ENCODE results near the gene A4GALT.
A peak's percentile ranks its signal among the peaks of the same experiment; 100 is the strongest.

The A4GALT gene

DNA sequence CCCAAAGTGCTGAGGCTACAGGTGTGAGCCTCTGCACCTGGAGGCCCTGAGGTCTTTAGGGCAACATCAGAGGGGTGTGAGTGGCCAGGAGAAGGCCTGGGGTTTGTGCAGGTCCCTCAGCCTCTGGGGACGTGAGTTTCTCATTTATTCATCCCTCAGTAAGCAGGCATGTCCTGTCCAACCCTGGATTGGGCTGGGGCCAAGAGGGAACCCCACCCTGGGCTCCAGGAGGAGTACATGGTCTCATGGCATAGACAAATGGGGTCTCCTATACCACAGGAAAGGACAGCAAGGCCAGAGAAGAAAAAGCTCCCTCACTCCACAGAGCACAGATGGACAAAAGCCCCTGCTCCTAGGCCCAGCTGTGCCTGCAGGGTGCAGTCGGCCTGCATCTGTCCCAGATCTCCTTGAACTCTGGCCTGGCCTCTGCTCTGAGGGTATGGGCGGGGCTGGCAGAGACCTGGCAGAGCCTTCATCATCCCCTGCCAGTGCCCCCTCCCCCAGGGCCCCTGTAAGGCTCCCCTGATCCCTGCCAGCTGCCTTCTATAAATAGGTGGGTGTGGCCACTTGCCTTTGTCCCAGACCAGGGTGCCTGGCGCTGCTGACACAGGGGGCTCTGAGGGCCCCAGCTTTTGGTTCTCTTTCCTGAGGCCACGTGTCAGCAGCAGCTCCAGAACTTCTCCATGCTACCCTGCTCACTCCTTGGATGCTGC is 34.6 kb downstream of the A4GALT start:
- TF ChIP-seq OSR1 (CRISPR knock-in tag; IDR thresholded peaks at IDR 0.05) (no peak), ZNF8 (CRISPR knock-in tag; IDR thresholded peaks at IDR 0.05) (no peak), CSDC2 (CRISPR knock-in tag; IDR thresholded peaks at IDR 0.05) (no peak), ZFP3 (CRISPR knock-in tag; IDR thresholded peaks at IDR 0.05) (no peak), PPARA (CRISPR knock-in tag; IDR thresholded peaks at IDR 0.05; ENCODE audit: borderline replicate concordance) (no peak), SNAI2 (CRISPR knock-in tag; IDR thresholded peaks at IDR 0.05) (no peak), ESRRG (CRISPR knock-in tag; IDR thresholded peaks at IDR 0.05) (no peak)
- ATAC-seq: no peak

DNA sequence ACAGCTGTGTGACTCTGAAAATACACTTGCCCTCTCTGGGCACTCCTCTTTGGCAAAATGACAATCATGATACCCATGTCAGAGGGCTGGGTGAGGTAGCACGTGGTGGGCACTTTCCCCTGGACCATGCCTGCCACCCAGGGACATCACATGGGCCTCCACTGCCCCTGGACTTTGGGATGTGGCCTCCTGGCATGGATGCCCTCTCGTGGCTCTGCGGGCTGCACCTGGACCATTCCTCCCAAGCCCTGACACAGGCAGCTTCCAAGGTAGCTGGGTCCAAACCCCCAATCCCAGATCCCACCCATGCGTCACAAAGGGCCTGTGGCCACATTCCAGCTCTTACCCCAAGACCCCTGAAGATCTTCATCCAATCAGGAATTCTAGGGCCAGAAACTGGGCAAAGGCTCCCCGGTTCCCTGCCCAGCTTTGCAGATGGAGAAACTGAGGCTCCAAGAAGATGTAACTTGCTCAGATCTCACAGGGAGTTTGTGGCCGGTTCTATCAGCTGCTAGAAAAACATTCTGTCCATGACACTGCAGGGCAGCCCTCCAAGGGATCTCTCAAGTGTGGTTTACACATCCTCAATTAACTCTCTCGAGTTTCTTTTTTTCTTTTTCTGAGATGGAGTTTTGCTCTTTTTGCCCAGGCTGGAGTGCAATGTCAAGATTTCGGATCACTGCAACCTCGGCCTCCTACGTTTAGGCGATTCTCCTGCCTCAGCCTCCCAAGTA is 36.0 kb downstream of the A4GALT start:
- no peak for TF ChIP-seq ISL1 (CRISPR knock-in tag; IDR thresholded peaks at IDR 0.05)
- no peak for TF ChIP-seq GLIS3 (CRISPR knock-in tag; IDR thresholded peaks at IDR 0.05)
- no peak for TF ChIP-seq TOX (CRISPR knock-in tag; IDR thresholded peaks at IDR 0.05; ENCODE audit: borderline replicate concordance)
- no peak for TF ChIP-seq BACH2 (CRISPR knock-in tag; IDR thresholded peaks at IDR 0.05; ENCODE audit: borderline replicate concordance)
- TF ChIP-seq, protein P1, sequence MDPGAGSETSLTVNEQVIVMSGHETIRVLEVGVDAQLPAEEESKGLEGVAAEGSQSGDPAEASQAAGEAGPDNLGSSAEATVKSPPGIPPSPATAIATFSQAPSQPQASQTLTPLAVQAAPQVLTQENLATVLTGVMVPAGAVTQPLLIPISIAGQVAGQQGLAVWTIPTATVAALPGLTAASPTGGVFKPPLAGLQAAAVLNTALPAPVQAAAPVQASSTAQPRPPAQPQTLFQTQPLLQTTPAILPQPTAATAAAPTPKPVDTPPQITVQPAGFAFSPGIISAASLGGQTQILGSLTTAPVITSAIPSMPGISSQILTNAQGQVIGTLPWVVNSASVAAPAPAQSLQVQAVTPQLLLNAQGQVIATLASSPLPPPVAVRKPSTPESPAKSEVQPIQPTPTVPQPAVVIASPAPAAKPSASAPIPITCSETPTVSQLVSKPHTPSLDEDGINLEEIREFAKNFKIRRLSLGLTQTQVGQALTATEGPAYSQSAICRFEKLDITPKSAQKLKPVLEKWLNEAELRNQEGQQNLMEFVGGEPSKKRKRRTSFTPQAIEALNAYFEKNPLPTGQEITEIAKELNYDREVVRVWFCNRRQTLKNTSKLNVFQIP (CRISPR knock-in tag; IDR thresholded peaks at IDR 0.05; ENCODE audit: borderline replicate concordance, low read depth): no peak
- TF ChIP-seq ZFP3 (CRISPR knock-in tag; IDR thresholded peaks at IDR 0.05): no peak
- TF ChIP-seq, protein P2, sequence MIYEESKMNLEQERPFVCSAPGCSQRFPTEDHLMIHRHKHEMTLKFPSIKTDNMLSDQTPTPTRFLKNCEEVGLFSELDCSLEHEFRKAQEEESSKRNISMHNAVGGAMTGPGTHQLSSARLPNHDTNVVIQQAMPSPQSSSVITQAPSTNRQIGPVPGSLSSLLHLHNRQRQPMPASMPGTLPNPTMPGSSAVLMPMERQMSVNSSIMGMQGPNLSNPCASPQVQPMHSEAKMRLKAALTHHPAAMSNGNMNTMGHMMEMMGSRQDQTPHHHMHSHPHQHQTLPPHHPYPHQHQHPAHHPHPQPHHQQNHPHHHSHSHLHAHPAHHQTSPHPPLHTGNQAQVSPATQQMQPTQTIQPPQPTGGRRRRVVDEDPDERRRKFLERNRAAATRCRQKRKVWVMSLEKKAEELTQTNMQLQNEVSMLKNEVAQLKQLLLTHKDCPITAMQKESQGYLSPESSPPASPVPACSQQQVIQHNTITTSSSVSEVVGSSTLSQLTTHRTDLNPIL (CRISPR knock-in tag; IDR thresholded peaks at IDR 0.05; ENCODE audit: low read depth): no peak
- TF ChIP-seq ZNF70 (CRISPR knock-in tag; IDR thresholded peaks at IDR 0.05): no peak
- ATAC-seq: no peak

DNA sequence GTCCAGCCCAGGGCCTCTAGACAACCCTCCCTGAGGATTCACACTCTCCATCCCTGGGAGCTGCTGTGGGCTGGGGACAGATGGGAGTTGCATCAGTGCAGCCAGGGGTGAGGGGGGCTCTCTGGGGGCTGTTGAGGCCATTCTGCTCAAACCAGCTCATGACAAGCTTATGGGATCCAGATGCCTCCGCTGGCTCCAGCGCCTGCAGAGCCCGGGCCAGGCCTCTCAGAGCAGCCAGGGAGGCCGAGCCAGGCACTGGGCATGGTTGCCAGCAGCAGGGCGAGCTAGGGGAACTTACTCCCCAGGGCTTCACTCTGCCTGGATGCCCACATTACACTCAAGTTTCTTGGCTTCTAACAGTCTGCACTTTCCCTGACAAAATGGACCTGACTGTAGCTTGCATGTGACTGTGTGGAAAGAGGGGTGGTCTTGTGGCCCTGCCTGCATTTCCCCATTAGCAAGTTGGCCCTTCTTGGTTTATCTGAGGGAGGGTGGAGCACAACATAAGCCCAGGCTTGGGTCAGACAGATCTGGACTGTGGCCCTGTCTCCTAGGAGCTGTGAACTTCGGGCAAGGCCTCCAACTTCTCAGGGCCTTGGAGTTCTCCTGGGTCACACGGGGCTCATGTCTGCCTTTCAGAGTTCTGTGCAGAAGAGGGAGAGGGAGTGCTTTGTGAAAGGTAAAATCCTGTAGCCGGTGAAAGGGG is 36.9 kb downstream of the A4GALT start:
- ATAC-seq: peak; percentile 60
- TF ChIP-seq PPARA (CRISPR knock-in tag; IDR thresholded peaks at IDR 0.05; ENCODE audit: borderline replicate concordance): no peak
- no peak for TF ChIP-seq TOX (CRISPR knock-in tag; IDR thresholded peaks at IDR 0.05; ENCODE audit: borderline replicate concordance)
- no peak for TF ChIP-seq TCF4 (CRISPR knock-in tag; IDR thresholded peaks at IDR 0.05; ENCODE audit: borderline replicate concordance)
- TF ChIP-seq OSR1 (CRISPR knock-in tag; IDR thresholded peaks at IDR 0.05): no peak
- TF ChIP-seq ZNF70 (CRISPR knock-in tag; IDR thresholded peaks at IDR 0.05): no peak
- TF ChIP-seq, protein P1 (CRISPR knock-in tag; IDR thresholded peaks at IDR 0.05; ENCODE audit: borderline replicate concordance, low read depth): no peak
- TF ChIP-seq ZNF565 (CRISPR knock-in tag; conservative IDR thresholded peaks at IDR 0.05; ENCODE audit: low read depth): no peak
- no peak for TF ChIP-seq CSDC2 (CRISPR knock-in tag; IDR thresholded peaks at IDR 0.05)
- TF ChIP-seq GLIS3 (CRISPR knock-in tag; IDR thresholded peaks at IDR 0.05): no peak
- no peak for TF ChIP-seq ZFP30 (CRISPR knock-in tag; IDR thresholded peaks at IDR 0.05)
- TF ChIP-seq, protein P2 (CRISPR knock-in tag; IDR thresholded peaks at IDR 0.05; ENCODE audit: low read depth): no peak

DNA sequence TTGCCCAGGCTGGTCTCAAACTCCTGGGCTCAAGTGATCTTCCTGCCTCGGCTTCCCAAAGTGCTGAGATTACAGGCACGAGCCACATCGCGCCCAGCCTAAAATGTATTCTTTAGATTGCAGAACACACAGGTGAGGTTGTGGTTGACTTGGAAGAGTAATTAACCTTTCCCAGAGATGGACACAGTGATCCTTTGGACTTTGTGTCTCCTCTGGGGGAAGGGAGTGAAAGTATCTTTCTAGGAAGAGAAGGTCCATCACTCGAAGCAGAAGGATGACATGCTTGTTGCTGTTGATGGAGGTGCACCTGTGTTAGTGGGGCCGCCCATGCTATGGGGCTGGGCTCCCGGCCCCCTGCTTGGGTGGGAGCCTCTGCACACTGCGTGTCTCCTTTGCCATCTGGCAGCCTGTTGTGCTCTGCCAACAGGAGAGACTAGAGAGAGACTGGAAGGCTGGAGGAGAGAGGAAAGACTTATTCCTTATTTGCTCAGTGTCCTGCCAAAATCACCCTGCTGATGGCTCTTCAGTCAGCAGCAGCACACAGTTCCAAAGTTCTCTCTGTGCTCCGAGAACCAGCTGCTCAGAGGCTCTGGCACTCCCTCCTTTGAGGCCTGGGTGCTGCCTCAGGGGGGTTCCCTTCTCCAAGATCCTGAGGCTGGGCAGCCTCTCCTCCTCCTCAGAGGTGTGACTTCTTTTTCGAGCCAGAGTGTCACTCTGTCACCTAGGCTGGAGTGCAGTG is 38.4 kb downstream of the A4GALT start:
- ATAC-seq: no peak
- TF ChIP-seq TOX (CRISPR knock-in tag; IDR thresholded peaks at IDR 0.05; ENCODE audit: borderline replicate concordance) (no peak), TCF4 (CRISPR knock-in tag; IDR thresholded peaks at IDR 0.05; ENCODE audit: borderline replicate concordance) (no peak), ARNTL (CRISPR knock-in tag; IDR thresholded peaks at IDR 0.05; ENCODE audit: borderline replicate concordance, low read depth) (no peak), ZNF565 (CRISPR knock-in tag; conservative IDR thresholded peaks at IDR 0.05; ENCODE audit: low read depth) (no peak), ZNF70 (CRISPR knock-in tag; IDR thresholded peaks at IDR 0.05) (no peak), ZNF8 (CRISPR knock-in tag; IDR thresholded peaks at IDR 0.05) (no peak), SNAI2 (CRISPR knock-in tag; IDR thresholded peaks at IDR 0.05) (no peak)
- TF ChIP-seq, protein P2 (CRISPR knock-in tag; IDR thresholded peaks at IDR 0.05; ENCODE audit: low read depth): no peak
- TF ChIP-seq, protein P3, sequence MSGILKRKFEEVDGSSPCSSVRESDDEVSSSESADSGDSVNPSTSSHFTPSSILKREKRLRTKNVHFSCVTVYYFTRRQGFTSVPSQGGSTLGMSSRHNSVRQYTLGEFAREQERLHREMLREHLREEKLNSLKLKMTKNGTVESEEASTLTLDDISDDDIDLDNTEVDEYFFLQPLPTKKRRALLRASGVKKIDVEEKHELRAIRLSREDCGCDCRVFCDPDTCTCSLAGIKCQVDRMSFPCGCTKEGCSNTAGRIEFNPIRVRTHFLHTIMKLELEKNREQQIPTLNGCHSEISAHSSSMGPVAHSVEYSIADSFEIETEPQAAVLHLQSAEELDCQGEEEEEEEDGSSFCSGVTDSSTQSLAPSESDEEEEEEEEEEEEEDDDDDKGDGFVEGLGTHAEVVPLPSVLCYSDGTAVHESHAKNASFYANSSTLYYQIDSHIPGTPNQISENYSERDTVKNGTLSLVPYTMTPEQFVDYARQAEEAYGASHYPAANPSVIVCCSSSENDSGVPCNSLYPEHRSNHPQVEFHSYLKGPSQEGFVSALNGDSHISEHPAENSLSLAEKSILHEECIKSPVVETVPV (CRISPR knock-in tag; IDR thresholded peaks at IDR 0.05): no peak
- TF ChIP-seq, protein P1 (CRISPR knock-in tag; IDR thresholded peaks at IDR 0.05; ENCODE audit: borderline replicate concordance, low read depth): no peak

Data from SK-N-SH treated with all-trans-retinoic acid at 6 μM for 48 hours (cell line).